Esophagus squamous epithelium (tissue), 4 donors: ENCODE measurements around the gene HSPA9.

Experiments
- POLR2A ChIP-seq, 4 donors: fragments of 450-650 bp; IDR thresholded peaks; one replicate each; pipeline ENCODE4 v1.6.1; 2017; ENCODE audit warnings: antibody characterized with exemption in 4 of 4, mild to moderate bottlenecking in 4 of 4, moderate library complexity in 3 of 4
- TF ChIP-seq, protein P1 (sequence below), 6 experiments: fragments of 450-650 bp in 4 of 6; fragments of 200-600 bp in 2 of 6; sonication (generic) in 2 of 6; IDR thresholded peaks; one replicate each; pipeline ENCODE4 v1.5.1; 2016 to 2019; ENCODE audit warnings: antibody characterized with exemption in 6 of 6, mild to moderate bottlenecking in 4 of 6, moderate library complexity in 4 of 6

DNA sequence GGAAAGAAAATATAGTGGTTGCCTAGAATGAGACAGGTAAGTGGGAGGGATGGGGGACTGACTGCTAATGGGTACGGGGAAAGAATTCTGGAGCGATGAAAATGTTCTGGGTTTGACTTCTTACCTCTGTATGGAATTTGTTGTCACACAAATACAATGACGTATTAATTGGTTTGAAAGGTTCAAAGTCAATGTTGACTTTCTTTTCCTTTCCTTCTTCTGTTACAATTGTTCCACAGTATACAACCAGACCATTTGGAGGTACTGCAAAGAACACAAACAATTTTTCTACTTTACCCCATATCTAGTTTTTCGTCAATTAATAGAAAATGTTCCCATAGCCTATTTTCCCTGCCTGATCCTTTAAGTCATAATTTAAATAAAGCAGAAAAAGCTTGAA is 57.8 kb downstream of the HSPA9 start:
- TF ChIP-seq, protein P1, sequence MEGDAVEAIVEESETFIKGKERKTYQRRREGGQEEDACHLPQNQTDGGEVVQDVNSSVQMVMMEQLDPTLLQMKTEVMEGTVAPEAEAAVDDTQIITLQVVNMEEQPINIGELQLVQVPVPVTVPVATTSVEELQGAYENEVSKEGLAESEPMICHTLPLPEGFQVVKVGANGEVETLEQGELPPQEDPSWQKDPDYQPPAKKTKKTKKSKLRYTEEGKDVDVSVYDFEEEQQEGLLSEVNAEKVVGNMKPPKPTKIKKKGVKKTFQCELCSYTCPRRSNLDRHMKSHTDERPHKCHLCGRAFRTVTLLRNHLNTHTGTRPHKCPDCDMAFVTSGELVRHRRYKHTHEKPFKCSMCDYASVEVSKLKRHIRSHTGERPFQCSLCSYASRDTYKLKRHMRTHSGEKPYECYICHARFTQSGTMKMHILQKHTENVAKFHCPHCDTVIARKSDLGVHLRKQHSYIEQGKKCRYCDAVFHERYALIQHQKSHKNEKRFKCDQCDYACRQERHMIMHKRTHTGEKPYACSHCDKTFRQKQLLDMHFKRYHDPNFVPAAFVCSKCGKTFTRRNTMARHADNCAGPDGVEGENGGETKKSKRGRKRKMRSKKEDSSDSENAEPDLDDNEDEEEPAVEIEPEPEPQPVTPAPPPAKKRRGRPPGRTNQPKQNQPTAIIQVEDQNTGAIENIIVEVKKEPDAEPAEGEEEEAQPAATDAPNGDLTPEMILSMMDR (IDR thresholded peaks at IDR 0.05), result no peak
- no peak for TF ChIP-seq POLR2A (IDR thresholded peaks at IDR 0.05)
